ENCODE data around the gene CIZ1.

Gene CIZ1

DNA sequence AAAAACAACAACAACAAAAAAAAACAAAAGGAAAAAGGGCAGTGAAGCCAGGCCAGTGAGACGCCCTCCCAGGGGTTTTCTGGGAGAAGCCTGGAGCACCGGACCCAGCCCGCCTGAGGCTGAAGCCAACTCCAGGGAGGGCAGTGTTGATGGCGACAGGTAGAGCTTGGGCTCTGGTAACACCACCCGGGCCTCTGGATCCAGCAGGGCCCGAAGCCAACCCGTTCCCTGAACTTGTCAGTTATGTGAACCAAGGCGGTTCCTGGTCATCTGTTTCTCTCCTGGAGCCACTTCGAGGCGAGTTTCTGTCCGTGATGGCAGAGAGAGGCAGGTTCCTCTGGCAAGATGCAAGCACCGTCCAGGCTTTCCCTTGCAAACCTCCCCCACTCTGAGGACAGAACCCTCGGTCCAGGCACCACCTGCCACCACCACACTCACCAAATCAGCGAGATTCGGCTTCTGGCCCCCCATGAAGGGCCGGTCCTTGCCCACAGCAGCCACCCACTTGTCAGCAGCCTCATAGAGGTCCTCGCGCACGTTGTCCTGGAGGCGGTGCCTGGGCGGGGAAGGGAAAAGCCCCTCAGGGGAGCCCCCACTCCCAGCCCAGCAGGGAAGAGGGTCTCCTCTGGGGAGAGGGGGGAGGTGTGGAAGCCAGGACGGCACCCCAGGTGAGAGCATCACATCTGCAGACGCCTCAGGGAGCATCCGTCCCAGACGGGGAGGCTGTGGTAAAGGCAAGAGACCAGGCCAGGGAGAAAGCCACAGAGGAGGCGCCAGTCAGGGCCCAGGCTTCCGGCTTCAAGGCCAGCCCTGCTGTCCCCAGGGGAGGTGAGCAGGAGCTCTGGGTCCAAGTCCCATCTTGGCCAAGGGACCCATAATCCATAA is 69.2 kb downstream of the CIZ1 start:
- DNase-seq: no peak

DNA sequence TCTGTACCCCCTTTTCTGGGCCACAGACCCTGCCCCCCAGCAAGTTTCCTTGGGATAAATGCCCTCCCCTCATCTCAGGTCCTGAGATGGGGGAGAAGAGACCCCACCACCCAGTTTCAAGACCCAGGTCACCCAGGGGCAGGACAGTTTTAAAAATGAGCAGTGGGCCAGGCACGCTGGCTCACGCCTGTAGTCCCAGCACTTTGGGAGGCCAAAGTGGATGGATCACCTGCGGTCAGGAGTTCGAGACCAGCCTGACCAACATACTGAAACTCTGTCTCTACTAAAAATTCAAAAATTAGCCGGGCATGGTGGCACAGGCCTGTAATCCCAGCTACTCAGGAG is 69.9 kb downstream of the CIZ1 start:
- no peak for DNase-seq

DNA sequence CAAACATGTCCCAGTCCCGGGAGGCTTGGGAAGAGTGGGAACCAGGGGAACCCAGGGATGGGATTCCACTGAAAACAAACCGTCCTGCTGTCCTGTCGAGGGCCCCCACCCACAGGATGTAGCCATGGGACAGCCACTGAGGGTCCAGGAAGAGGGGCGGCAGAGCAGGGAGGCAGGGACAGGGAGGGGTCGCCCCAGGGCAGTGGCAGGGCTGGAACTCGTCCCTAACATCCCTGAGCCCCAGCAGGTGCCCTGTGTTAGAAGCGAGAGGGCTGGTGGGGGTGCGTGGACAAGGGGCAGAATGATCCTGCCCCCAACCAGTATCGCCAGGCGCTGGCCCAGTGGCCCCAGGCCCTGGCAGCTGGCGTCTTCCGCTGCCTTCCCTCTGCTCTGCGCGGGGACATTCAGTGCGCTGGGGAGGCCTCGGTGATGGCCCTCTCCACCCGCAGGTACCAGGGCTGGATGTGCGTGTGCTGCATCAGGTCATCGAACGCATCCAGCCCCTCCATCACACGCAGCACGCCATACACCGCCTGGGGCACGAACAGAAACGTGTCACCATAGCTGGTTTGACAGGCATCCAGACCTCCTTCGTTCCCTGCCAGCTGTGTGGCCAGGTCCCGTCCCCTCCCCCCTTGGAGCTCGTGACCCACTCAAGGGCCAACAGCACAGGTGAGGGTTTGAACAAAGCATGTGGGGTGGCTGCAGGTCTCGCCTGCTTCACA is 70.5 kb downstream of the CIZ1 start:
- no peak for DNase-seq

DNA sequence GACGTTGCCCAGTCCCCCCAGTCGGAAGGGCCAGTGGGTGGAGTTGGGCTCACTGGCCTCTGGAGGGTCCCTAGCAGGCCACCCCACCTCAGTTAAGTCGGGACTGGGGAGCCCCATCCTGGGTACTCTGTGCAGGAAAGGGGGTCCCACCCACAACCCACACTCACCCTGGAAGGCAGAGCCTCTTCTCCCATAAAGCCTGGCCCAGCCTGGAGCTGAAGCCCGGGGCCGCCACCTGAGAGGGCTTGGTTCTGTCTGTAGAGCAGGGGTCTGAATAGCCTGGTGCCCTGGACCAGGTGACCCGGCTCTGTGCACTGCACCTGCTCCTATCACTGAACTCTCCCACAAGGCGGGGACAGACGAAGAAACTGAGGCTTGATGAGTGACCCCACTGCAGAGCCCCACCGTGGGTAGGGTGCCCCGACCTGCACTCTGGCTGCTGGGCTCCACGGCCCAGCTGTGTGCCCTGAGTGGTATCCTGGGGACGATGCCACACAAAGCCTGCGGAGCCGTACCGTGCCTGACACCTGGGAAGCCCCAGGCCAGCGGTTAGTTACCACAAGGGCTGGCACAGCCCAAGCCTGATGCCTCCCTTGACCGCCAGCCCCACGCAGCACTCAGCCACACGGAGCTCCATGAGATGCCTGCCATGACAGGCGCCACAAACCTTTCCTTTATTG is 71.2 kb downstream of the CIZ1 start:
- no peak for DNase-seq

DNA sequence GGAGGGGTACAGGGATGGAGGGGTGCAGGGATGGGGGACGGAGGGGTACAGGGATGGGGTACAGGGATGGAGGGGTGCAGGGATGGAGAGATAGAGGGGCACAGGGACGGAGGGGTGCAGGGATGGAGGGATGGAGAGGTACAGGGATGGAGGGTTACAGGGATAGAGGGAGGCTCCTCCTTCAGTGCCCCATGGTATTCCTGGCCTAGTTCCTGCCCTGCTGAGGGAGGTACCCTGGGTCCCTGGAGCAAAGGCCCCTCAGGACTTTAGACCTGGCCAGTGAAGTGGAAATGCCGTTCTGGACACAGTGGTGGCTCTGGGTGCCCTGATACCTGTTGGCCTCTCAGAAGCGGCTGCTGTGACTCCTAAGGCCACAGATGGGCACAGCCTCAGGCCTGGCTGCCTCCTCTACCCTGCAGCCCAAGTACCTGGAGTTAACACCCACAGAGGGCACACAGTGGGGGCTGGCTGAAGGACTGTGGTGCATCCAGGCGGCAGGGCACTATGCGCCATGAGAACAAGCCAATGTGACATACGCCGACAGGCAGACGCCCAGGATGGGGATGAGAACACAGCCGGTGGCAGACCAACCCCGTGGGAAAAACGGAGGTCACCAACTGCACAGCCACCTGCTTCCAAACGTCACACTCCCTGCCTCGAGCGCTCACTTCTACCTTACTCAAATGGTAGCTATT is 72.3 kb downstream of the CIZ1 start:
- DNase-seq: no peak

DNA sequence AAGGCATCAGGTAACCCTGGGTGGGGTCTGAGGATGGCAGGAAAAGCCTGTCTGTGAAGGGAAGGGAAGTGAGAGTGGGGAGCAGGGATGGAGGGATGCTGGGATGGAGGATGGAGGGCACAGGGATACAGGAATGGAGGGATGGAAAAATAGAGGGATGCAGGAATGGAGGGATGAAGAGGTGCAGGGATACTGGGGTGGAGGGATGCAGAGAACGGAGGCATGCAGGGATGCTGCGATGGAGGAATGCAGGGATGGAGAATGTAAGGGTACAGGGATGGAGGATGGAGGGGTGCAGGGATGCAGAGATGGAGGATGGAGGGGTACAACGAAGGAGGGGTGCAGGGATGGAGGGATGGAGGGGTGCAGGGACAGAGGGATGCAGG is 72.9 kb downstream of the CIZ1 start:
- no peak for DNase-seq

DNA sequence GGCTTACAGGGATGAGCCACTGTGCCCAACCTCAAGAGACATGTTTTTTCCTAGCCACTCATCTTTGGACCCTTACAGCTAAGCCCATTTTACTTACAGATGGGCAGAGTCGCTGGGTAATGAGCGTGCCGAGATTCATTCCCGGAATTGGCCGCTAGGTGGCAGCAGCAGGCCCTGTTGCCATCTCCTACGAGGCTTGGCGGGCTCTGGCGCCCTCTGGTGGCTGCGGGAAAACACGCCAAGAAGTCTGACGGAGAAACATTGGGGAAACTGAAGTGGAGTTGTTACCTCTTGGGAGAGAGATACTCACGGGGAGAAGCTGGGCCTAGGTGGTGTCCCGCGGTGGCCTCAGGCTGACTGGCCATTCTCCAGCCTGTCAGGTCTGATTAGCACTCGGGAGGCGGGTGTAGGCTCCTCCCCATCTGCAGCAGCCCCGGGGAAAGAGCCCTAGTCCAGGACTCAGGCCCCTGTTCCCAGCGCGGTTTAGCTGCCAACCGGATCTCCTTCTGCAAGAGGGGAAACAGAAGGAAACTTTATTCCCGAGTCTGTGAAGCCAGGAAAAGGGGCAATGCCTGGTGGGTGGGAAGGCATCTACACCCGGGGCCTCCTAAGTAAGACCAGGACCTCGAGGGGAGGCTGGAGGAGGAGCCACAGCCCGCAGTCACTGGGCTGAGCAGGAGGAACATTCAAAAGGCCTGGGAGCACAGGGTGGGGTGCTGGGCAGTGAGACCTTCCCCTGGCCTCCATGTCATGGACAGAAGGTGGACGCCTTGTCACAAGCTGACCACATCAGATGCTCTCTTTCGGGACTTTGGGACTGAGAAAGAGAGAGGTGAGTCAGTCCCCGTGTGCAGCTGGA is 73.5 kb downstream of the CIZ1 start:
- DNase-seq: peak; percentile 92 to 99

DNA sequence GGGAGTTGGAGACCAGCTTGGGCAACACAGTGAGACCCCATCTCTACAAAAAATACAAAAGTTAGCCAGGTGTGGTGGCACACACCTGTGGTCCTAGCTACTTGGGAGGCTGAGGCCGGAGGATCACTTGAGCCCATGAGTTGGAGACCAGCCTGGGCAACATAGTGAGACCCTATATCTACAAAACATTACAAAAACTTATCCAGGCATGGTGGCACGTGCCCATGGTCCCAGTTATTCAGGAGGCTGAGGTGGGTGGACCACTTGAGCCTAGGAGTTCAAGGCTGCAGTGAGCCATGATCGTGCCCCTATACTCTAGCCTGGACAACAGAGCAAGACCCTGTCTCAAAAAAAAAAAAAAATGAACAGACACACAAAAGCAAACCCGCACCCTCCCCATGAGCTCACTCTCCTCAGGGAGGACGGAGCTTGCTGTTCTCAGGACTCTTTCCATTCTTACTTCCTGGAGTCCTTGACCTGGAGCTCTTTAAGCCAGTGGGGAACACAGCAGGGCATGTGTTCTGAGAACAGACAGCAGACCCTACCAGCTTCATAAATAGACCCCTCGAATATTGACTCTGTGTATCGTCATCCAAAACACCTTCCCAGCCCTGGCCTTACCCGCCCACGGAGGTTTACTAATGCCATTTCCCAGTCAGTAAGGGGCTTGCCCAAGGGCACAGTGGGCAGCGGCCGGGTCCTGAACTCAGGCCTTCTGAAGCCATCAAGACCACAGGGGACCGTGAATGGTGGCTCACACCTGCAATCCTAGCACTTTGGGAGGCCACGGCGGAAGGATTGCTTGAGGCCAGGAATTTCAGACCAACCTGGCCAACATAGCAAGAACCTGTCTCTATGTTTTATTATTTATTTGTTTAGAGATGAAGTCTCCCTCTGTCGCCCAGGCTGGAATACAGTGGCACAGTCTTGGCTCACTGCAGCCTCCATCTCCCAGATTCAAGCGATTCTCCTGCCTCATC is 75.0 kb downstream of the CIZ1 start:
- no peak for DNase-seq

All from activated CD4-positive, alpha-beta T cell treated with anti-CD3 and anti-CD28 coated beads for 4 hours (primary cell).